ENCODE data around the gene IMMP2L.

- TF ChIP-seq ZNF302 (CRISPR knock-in tag; IDR thresholded peaks at IDR 0.05) (no peak), CBX2 (IDR thresholded peaks at IDR 0.05; ENCODE audit: borderline replicate concordance, low read depth) (no peak), BCL3 (IDR thresholded peaks at IDR 0.05) (no peak), CTCF (IDR thresholded peaks at IDR 0.05) (no peak), CHD2 (IDR thresholded peaks at IDR 0.05; ENCODE audit: low read length, partially characterized antibody) (no peak), POLR2A (IDR thresholded peaks at IDR 0.05; ENCODE audit: low read length) (no peak), EHMT2 (IDR thresholded peaks at IDR 0.05; ENCODE audit: low read depth) (no peak), MAX (IDR thresholded peaks at IDR 0.05) (no peak), SMC3 (IDR thresholded peaks at IDR 0.05) (no peak), HDAC2 (IDR thresholded peaks at IDR 0.05) (no peak), RFX5 (IDR thresholded peaks at IDR 0.05) (no peak), EHF (CRISPR knock-in tag; IDR thresholded peaks at IDR 0.05) (no peak), EP300 (IDR thresholded peaks at IDR 0.05) (no peak), RAD21 (conservative IDR thresholded peaks at IDR 0.05 in 1 of 2, IDR thresholded peaks at IDR 0.05 in 1 of 2) (no peak)
Observed at GRCh38 chr7:111532625-111533024, 29.7 kb downstream of the IMMP2L start.

All from A549 (cell line).